ENCODE data around the gene P2RY2.

P2RY2 gene

DNA sequence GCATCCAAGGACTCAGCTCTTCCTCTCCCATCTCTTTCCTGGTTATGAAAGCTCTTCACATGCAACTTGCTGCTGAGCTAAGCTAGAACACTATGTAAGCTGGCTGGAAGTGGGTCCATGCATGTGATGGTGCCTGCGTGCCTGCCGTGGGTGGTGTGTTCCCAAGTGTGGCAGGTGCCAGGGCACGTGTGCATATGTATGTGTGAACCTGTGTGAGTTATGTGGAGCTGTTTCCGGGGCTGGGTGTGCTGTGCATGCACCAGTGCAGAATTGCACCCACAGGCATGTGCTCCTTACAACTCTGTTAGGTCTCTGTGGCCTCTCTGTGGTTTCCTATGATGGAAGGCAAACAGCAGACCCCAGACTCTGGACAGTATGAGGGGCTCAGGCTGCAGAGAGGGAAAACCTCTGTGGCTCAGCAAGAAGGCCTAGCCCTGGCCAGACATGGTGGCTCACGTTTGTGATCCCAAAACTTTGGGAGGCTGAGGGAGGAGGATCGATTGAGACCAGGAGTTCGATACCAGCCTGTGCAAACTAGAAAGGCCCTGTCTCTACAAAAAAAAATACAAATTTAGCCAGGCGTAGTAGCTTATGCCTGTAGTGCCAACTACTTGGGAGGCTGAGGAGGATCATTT lies 49.9 kb downstream of the P2RY2 start:
- H3K27me3 ChIP-seq (replicated peaks; ENCODE audit: insufficient read depth, low read length), result no peaks in the 10 kb centered on the region
- H3K4me3 ChIP-seq (ENCODE audit: low read length), result no peak overlapping the region
- H3K9me3 ChIP-seq (replicated peaks; ENCODE audit: insufficient read depth, low read length), result no peaks in the 10 kb centered on the region
- H3K4me2 ChIP-seq (ENCODE audit: low read depth, low read length), result no peak overlapping the region
- H3K4me1 ChIP-seq (ENCODE audit: low read length), result peaks cover 39% of the 10 kb centered on the region
- H3F3A ChIP-seq (ENCODE audit: insufficient read depth, low read length), result peaks cover 33% of the 10 kb centered on the region
- H3K9ac ChIP-seq (ENCODE audit: low read length), result no peak overlapping the region
- H3K27ac ChIP-seq (ENCODE audit: low read length), result no peak overlapping the region
- no peak overlapping the region for H2AFZ ChIP-seq (ENCODE audit: low read length)
- H3K79me2 ChIP-seq (ENCODE audit: low read length), result no peaks in the 10 kb centered on the region
- H3K36me3 ChIP-seq (replicated peaks; ENCODE audit: insufficient read depth, low read length), result no peaks in the 10 kb centered on the region
- TF ChIP-seq EZH2 (optimal IDR thresholded peaks at IDR 0.05; ENCODE audit: low read depth, low read length) (no peak), EZH2phosphoT487 (IDR thresholded peaks at IDR 0.05; ENCODE audit: low read length) (no peak), CTCF (IDR thresholded peaks at IDR 0.05; ENCODE audit: low read length) (no peak)
- no peaks in the 10 kb centered on the region for H3K9me2 ChIP-seq (replicated peaks; ENCODE audit: insufficient read depth, low read length)
- no peak for DNase-seq
- no peaks in the 10 kb centered on the region for H4K20me1 ChIP-seq (ENCODE audit: insufficient read depth, low read length)

- H3K27ac ChIP-seq (ENCODE audit: low read length), result no peak overlapping the region
- TF ChIP-seq EZH2 (optimal IDR thresholded peaks at IDR 0.05; ENCODE audit: low read depth, low read length), result no peak
- TF ChIP-seq EZH2phosphoT487 (IDR thresholded peaks at IDR 0.05; ENCODE audit: low read length), result no peak
Measured at GRCh38 chr11:73268671-73269271, 50.7 kb downstream of the P2RY2 start.

GRCh38 chr11:73269459-73270015 lies 51.5 kb downstream of the P2RY2 start:
- no peaks in the 10 kb centered on the region for H3K79me2 ChIP-seq (ENCODE audit: low read length)
- H3K4me3 ChIP-seq (ENCODE audit: low read length), result no peak overlapping the region
- H3K9me2 ChIP-seq (replicated peaks; ENCODE audit: insufficient read depth, low read length), result no peaks in the 10 kb centered on the region
- no peak for DNase-seq
- H3K4me2 ChIP-seq (ENCODE audit: low read depth, low read length), result peak overlapping the region; percentile 74; the same call in 1 of the 2 replicates
- H2AFZ ChIP-seq (ENCODE audit: low read length), result peak overlapping the region; percentile 19; the same call in 1 of the 2 replicates
- no peaks in the 10 kb centered on the region for H3K27me3 ChIP-seq (replicated peaks; ENCODE audit: insufficient read depth, low read length)
- peaks cover 46% of the 10 kb centered on the region for H3K4me1 ChIP-seq (ENCODE audit: low read length)
- no peaks in the 10 kb centered on the region for H3K9me3 ChIP-seq (replicated peaks; ENCODE audit: insufficient read depth, low read length)
- peak overlapping the region; percentile 69; the same call in 1 of the 2 replicates for H3K9ac ChIP-seq (ENCODE audit: low read length)
- H3K27ac ChIP-seq (ENCODE audit: low read length), result peak overlapping the region; percentile 95; the same call in 1 of the 2 replicates
- TF ChIP-seq CTCF (IDR thresholded peaks at IDR 0.05; ENCODE audit: low read length) (no peak), EZH2phosphoT487 (IDR thresholded peaks at IDR 0.05; ENCODE audit: low read length) (no peak), EZH2 (optimal IDR thresholded peaks at IDR 0.05; ENCODE audit: low read depth, low read length) (no peak)
- H3F3A ChIP-seq (ENCODE audit: insufficient read depth, low read length), result peaks cover 40% of the 10 kb centered on the region
- H4K20me1 ChIP-seq (ENCODE audit: insufficient read depth, low read length), result no peaks in the 10 kb centered on the region
- H3K36me3 ChIP-seq (replicated peaks; ENCODE audit: insufficient read depth, low read length), result no peaks in the 10 kb centered on the region

More at GRCh38 chr11:73268671-73269271, 50.7 kb downstream of the P2RY2 start:
- Histone ChIP-seq H3K36me3 (replicated peaks; ENCODE audit: insufficient read depth, low read length) (no peaks in the 10 kb centered on the region), H3K4me2 (ENCODE audit: low read depth, low read length) (no peak overlapping the region), H3K4me1 (ENCODE audit: low read length) (peaks cover 46% of the 10 kb centered on the region), H4K20me1 (ENCODE audit: insufficient read depth, low read length) (no peaks in the 10 kb centered on the region), H3K9me3 (replicated peaks; ENCODE audit: insufficient read depth, low read length) (no peaks in the 10 kb centered on the region), H3K9ac (ENCODE audit: low read length) (no peak overlapping the region), H2AFZ (ENCODE audit: low read length) (no peak overlapping the region), H3K4me3 (ENCODE audit: low read length) (no peak overlapping the region), H3F3A (ENCODE audit: insufficient read depth, low read length) (peaks cover 40% of the 10 kb centered on the region), H3K9me2 (replicated peaks; ENCODE audit: insufficient read depth, low read length) (no peaks in the 10 kb centered on the region), H3K79me2 (ENCODE audit: low read length) (no peaks in the 10 kb centered on the region), H3K27me3 (replicated peaks; ENCODE audit: insufficient read depth, low read length) (no peaks in the 10 kb centered on the region)
- no peak for DNase-seq
